Activated naive CD8-positive, alpha-beta T cell (primary cell): ENCODE data around the gene GMDS.
"Not testable (repeated sequence)": the region's sequence is repeated elsewhere in the genome, so short reads cannot be mapped to it uniquely, and the experiment has no call there.

Source experiments
- H3K27ac Mint-ChIP-seq: one replicate; pipeline ENCODE4 v1.8.0; 2021; ENCODE audit warnings: mixed read lengths
- H3K27me3 Mint-ChIP-seq: one replicate; pipeline ENCODE4 v1.8.0; 2021; ENCODE audit warnings: mixed read lengths
- H3K36me3 Mint-ChIP-seq: one replicate; pipeline ENCODE4 v1.8.0; 2021; ENCODE audit warnings: mixed read lengths
- H3K4me1 Mint-ChIP-seq: one replicate; pipeline ENCODE4 v1.8.0; 2021; ENCODE audit warnings: low read depth, mixed read lengths
- H3K4me3 Mint-ChIP-seq: one replicate; pipeline ENCODE4 v1.8.0; 2021; ENCODE audit warnings: mild to moderate bottlenecking, mixed read lengths
- H3K9me3 Mint-ChIP-seq: one replicate; pipeline ENCODE4 v1.8.0; 2021; ENCODE audit warnings: low read depth, mixed read lengths

The GMDS gene

GRCh38 chr6:1691828-1692227 lies 553.6 kb downstream of the GMDS start:
- not testable (repeated sequence) for H3K4me1 Mint-ChIP-seq, H3K27me3 Mint-ChIP-seq, H3K27ac Mint-ChIP-seq, H3K9me3 Mint-ChIP-seq, H3K4me3 Mint-ChIP-seq
- H3K36me3 Mint-ChIP-seq, result peaks cover 30% of the 10 kb centered on the region

GRCh38 chr6:1690656-1691055 lies 554.7 kb downstream of the GMDS start:
- H3K9me3 Mint-ChIP-seq, H3K27ac Mint-ChIP-seq, H3K27me3 Mint-ChIP-seq, H3K4me1 Mint-ChIP-seq, H3K4me3 Mint-ChIP-seq: not testable (repeated sequence)
- H3K36me3 Mint-ChIP-seq, result peaks cover 28% of the 10 kb centered on the region

- Mint-ChIP-seq H3K4me3 (no peak overlapping the region), H3K36me3 (peaks cover 23% of the 10 kb centered on the region), H3K27ac (no peak overlapping the region), H3K4me1 (no peaks in the 10 kb centered on the region), H3K9me3 (no peaks in the 10 kb centered on the region), H3K27me3 (no peaks in the 10 kb centered on the region)
Observed at GRCh38 chr6:1689141-1689540, 556.3 kb downstream of the GMDS start.

GRCh38 chr6:1688396-1688795 lies 557.0 kb downstream of the GMDS start:
- H3K9me3 Mint-ChIP-seq, result no peaks in the 10 kb centered on the region
- no peak overlapping the region for H3K27ac Mint-ChIP-seq
- peaks cover 22% of the 10 kb centered on the region for H3K36me3 Mint-ChIP-seq
- no peak overlapping the region for H3K4me3 Mint-ChIP-seq
- H3K27me3 Mint-ChIP-seq, result no peaks in the 10 kb centered on the region
- H3K4me1 Mint-ChIP-seq, result no peaks in the 10 kb centered on the region

- Mint-ChIP-seq H3K27me3 (no peaks in the 10 kb centered on the region), H3K4me3 (no peak overlapping the region), H3K36me3 (peaks cover 14% of the 10 kb centered on the region), H3K27ac (no peak overlapping the region), H3K9me3 (no peaks in the 10 kb centered on the region), H3K4me1 (no peaks in the 10 kb centered on the region)
Observed at GRCh38 chr6:1687402-1687801, 558.0 kb downstream of the GMDS start.

- Mint-ChIP-seq H3K4me3 (no peak overlapping the region), H3K36me3 (peaks cover 11% of the 10 kb centered on the region), H3K27me3 (no peaks in the 10 kb centered on the region), H3K27ac (no peak overlapping the region), H3K4me1 (no peaks in the 10 kb centered on the region), H3K9me3 (no peaks in the 10 kb centered on the region)
Observed at GRCh38 chr6:1686117-1687098, 559.0 kb downstream of the GMDS start.

- peaks cover 5% of the 10 kb centered on the region for H3K36me3 Mint-ChIP-seq
- no peaks in the 10 kb centered on the region for H3K9me3 Mint-ChIP-seq
- H3K4me1 Mint-ChIP-seq, result no peaks in the 10 kb centered on the region
- H3K4me3 Mint-ChIP-seq, result no peak overlapping the region
- H3K27ac Mint-ChIP-seq, result no peak overlapping the region
- H3K27me3 Mint-ChIP-seq, result no peaks in the 10 kb centered on the region
Observed at GRCh38 chr6:1679688-1680068, 565.7 kb downstream of the GMDS start.

GRCh38 chr6:1679031-1679687 lies 566.2 kb downstream of the GMDS start:
- Mint-ChIP-seq H3K4me1 (no peaks in the 10 kb centered on the region), H3K9me3 (no peaks in the 10 kb centered on the region)

GRCh38 chr6:1678201-1678600 lies 567.2 kb downstream of the GMDS start:
- Mint-ChIP-seq H3K4me3 (no peak overlapping the region), H3K27me3 (no peaks in the 10 kb centered on the region), H3K4me1 (no peaks in the 10 kb centered on the region), H3K36me3 (peaks cover 5% of the 10 kb centered on the region), H3K27ac (no peak overlapping the region), H3K9me3 (no peaks in the 10 kb centered on the region)

More at GRCh38 chr6:1679031-1679687, 566.2 kb downstream of the GMDS start:
- no peaks in the 10 kb centered on the region for H3K27me3 Mint-ChIP-seq
- peaks cover 5% of the 10 kb centered on the region for H3K36me3 Mint-ChIP-seq
- H3K27ac Mint-ChIP-seq, result no peak overlapping the region
- no peak overlapping the region for H3K4me3 Mint-ChIP-seq

- Mint-ChIP-seq H3K9me3 (no peaks in the 10 kb centered on the region), H3K36me3 (peaks cover 9% of the 10 kb centered on the region), H3K4me1 (no peaks in the 10 kb centered on the region), H3K27ac (no peak overlapping the region), H3K27me3 (no peaks in the 10 kb centered on the region), H3K4me3 (no peak overlapping the region)
Observed at GRCh38 chr6:1672379-1672778, 573.0 kb downstream of the GMDS start.

GRCh38 chr6:1670711-1671462 lies 574.5 kb downstream of the GMDS start:
- no peak overlapping the region for H3K4me3 Mint-ChIP-seq
- no peaks in the 10 kb centered on the region for H3K4me1 Mint-ChIP-seq
- H3K27me3 Mint-ChIP-seq, result no peaks in the 10 kb centered on the region
- H3K36me3 Mint-ChIP-seq, result peaks cover 8% of the 10 kb centered on the region
- no peaks in the 10 kb centered on the region for H3K9me3 Mint-ChIP-seq
- H3K27ac Mint-ChIP-seq, result no peak overlapping the region

- Mint-ChIP-seq H3K27me3 (no peaks in the 10 kb centered on the region), H3K4me1 (no peaks in the 10 kb centered on the region), H3K9me3 (no peaks in the 10 kb centered on the region), H3K27ac (no peak overlapping the region), H3K4me3 (no peak overlapping the region), H3K36me3 (peaks cover 6% of the 10 kb centered on the region)
Observed at GRCh38 chr6:1669996-1670395, 575.4 kb downstream of the GMDS start.

- H3K27ac Mint-ChIP-seq, H3K4me3 Mint-ChIP-seq: not testable (repeated sequence)
Observed at GRCh38 chr6:1668456-1668855, 576.9 kb downstream of the GMDS start.

GRCh38 chr6:1667805-1668175 lies 577.6 kb downstream of the GMDS start:
- Mint-ChIP-seq H3K4me1 (no peaks in the 10 kb centered on the region), H3K9me3 (no peaks in the 10 kb centered on the region), H3K27me3 (no peaks in the 10 kb centered on the region), H3K4me3 (no peak overlapping the region), H3K27ac (no peak overlapping the region), H3K36me3 (peaks cover 6% of the 10 kb centered on the region)

More at GRCh38 chr6:1668456-1668855, 576.9 kb downstream of the GMDS start:
- H3K36me3 Mint-ChIP-seq, H3K9me3 Mint-ChIP-seq, H3K27me3 Mint-ChIP-seq, H3K4me1 Mint-ChIP-seq: not testable (repeated sequence)
